GM12864 (cell line): Measurements from ENCODE around the gene CRKL.

Source experiments
- DNase-seq: peaks from one replicate; pipeline ENCODE4 v3.0.0-alpha.2; 2011; ENCODE audit warnings: low read depth
- H3K4me3 ChIP-seq: 2 replicates; pipeline ENCODE4 v1.5.1; 2011; ENCODE audit warnings: mild to moderate bottlenecking, low read depth, low read length, control low read depth
- CTCF ChIP-seq: IDR thresholded peaks from 2 replicates; pipeline ENCODE4 v1.5.1; 2011; ENCODE audit warnings: low read depth, mild to moderate bottlenecking, moderate library complexity, low read length, control low read depth, inconsistent platforms; ENCODE audit errors: missing control alignments

CRKL gene

DNA sequence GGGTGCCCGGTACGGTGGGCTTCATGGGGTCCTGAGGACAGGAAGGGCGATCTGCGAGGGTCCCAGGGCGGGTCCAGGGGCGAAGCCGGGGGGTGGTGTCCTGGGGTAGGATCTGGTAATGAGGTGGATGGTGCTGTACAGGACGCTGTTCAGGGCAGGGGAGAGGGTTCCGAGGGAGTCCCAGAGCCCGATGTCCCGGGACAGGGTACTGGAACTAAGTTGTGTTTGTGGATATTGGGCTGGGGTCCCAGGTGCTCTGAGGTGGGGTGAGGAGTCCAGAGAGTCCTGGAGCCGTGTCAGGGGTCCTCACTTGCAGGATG is 65.3 kb downstream of the CRKL start:
- H3K4me3 ChIP-seq: peak overlapping the region; percentile 84
- no peak for TF ChIP-seq CTCF
- no peak for DNase-seq

- DNase-seq: no peak
- peak overlapping the region; percentile 84 for H3K4me3 ChIP-seq
- TF ChIP-seq CTCF: no peak
These were observed 66.0 kb downstream of the CRKL start for GRCh38 chr22:20983081-20983771.

DNA sequence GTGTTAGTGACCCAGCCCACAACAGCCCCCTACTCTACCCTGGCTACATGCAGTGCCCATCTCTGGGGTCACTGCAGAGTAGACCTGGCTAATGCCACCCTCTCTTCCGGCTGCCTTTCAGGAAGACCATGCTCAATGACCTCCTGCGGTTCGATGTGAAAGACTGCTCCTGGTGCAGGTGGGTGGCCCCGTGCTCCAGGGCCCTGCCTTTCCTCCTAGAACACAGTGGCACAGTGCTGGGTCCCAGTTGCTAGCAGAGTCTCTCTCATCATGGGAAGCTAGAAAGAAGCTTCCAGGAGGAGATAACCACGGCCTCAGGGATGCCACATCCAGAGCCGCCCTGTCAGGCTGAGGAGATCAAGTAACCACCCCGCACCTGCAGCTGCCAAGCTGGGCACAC is 68.5 kb downstream of the CRKL start:
- H3K4me3 ChIP-seq: no peak overlapping the region
- no peak for TF ChIP-seq CTCF
- DNase-seq: no peak

GRCh38 chr22:20986365-20986764 is 69.2 kb downstream of the CRKL start:
- no peak for DNase-seq
- TF ChIP-seq CTCF: no peak
- H3K4me3 ChIP-seq: no peak overlapping the region

- TF ChIP-seq CTCF: no peak
- H3K4me3 ChIP-seq: no peak overlapping the region
- DNase-seq: no peak
These were observed 70.2 kb downstream of the CRKL start for GRCh38 chr22:20987375-20987774.

- TF ChIP-seq CTCF: no peak
- no peak overlapping the region for H3K4me3 ChIP-seq
- no peak for DNase-seq
These were observed 71.5 kb downstream of the CRKL start for GRCh38 chr22:20988573-20989322.
